ENCODE results near the gene NFIA.
A peak's percentile ranks its signal among the peaks of the same experiment; 100 is the strongest.

NFIA gene

DNA sequence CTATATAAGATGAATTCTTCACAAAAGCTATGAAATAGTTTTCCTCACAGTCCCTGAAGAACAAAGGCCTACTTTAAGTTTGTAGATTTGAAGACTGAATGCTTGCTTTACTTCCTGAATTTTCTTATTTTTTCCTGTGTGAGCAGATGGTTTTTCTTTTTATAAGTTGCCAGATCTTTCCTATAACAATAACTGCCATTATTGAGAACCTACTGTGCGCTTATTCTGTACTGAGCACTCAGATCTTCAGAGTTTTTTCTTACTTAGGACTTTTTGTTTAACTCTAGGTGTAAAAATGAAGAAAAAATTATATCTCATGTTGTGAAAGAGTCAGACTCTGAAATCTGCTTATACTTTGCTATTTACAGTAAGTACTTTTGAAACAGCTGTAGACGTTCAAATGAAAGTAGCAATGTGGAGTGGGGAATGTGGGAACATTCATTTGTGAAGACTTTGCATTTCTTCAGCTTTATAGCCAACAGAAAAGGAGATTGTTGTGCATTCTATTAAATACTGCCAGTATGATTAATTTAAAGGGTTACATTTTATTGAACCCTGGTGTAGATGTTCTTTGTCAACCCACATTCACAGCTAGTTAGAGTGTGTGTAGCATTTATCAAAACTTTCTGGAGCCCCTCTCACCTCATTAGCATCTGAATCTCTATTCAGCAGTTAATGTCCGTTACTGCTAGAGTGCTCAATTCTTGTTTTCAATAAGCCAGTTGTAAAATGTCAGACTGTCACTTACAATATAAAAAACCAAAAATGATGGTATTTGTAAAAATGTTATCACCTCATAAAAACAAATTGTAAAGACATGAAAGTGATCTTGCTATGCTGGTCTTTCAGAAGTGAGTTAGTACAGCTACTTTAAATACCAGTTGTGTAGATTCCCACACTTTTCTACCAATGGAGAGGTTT, 29.0 kb downstream of the NFIA start:
- no peaks in the 10 kb centered on the region for H3K36me3 ChIP-seq (ENCODE audit: insufficient read depth, low read length)
- no peaks in the 10 kb centered on the region for H3F3A ChIP-seq (ENCODE audit: low read depth)
- no peaks in the 10 kb centered on the region for H4K20me1 ChIP-seq (ENCODE audit: insufficient read depth, low read length, poor library complexity, severe bottlenecking)
- no peak overlapping the region for H3K9ac ChIP-seq (ENCODE audit: low read depth, low read length, poor library complexity, severe bottlenecking)
- H3K79me2 ChIP-seq (ENCODE audit: insufficient read depth, low read length), result no peaks in the 10 kb centered on the region
- H3K4me3 ChIP-seq (ENCODE audit: low read length, poor library complexity, severe bottlenecking), result no peak overlapping the region
- H3K4me2 ChIP-seq (ENCODE audit: low read depth, low read length, poor library complexity, severe bottlenecking), result peak overlapping the region; percentile 28
- TF ChIP-seq, protein P1, sequence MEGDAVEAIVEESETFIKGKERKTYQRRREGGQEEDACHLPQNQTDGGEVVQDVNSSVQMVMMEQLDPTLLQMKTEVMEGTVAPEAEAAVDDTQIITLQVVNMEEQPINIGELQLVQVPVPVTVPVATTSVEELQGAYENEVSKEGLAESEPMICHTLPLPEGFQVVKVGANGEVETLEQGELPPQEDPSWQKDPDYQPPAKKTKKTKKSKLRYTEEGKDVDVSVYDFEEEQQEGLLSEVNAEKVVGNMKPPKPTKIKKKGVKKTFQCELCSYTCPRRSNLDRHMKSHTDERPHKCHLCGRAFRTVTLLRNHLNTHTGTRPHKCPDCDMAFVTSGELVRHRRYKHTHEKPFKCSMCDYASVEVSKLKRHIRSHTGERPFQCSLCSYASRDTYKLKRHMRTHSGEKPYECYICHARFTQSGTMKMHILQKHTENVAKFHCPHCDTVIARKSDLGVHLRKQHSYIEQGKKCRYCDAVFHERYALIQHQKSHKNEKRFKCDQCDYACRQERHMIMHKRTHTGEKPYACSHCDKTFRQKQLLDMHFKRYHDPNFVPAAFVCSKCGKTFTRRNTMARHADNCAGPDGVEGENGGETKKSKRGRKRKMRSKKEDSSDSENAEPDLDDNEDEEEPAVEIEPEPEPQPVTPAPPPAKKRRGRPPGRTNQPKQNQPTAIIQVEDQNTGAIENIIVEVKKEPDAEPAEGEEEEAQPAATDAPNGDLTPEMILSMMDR (conservative IDR thresholded peaks at IDR 0.05; ENCODE audit: low read length), result no peak
- no peak for TF ChIP-seq EZH2phosphoT487 (IDR thresholded peaks at IDR 0.05; ENCODE audit: borderline replicate concordance)
- H3K4me1 ChIP-seq (ENCODE audit: insufficient read depth, low read length, poor library complexity, severe bottlenecking), result peaks cover 23% of the 10 kb centered on the region
- H3K9me2 ChIP-seq (replicated peaks; ENCODE audit: low read depth, low read length), result no peaks in the 10 kb centered on the region
- H2AFZ ChIP-seq (ENCODE audit: low read length), result no peak overlapping the region
- no peaks in the 10 kb centered on the region for H3K9me3 ChIP-seq (ENCODE audit: insufficient read depth, low read depth, low read length)
- H3K27me3 ChIP-seq (ENCODE audit: insufficient read depth, low read length, poor library complexity, severe bottlenecking), result no peaks in the 10 kb centered on the region

DNA sequence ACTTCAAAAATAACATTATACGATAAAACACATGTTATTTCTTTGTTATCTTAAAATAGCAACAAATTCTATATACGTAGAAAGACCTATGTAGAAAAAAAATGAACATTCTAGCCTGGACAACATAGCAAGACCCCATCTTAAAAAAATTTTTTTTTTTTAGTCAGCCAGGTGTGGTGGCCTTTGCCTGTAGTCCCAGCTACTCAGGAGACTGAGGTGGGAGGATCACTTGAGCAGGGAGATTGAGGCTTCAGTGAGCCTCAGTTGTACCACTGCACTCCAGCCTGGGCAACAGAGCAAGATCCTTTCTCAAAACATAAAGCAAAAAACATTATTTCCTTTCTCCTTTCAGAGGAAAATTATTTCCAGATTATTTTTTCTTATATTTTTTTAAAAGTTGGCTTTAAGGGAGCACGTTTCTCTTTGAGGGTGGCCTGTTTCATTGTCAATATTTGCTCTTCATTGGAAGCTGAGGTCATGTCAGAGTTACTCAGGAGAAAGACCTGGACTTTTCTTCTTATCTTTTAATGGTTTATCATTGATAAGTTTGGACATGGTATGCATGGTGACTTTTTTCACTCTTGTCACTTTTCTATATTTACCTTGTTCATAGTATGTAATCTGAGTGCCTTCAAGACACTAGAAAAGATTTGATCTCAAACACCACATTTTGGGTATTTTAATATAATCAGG, 32.0 kb downstream of the NFIA start:
- no peak overlapping the region for H3K4me2 ChIP-seq (ENCODE audit: low read depth, low read length, poor library complexity, severe bottlenecking)
- H3K79me2 ChIP-seq (ENCODE audit: insufficient read depth, low read length), result no peaks in the 10 kb centered on the region
- no peak overlapping the region for H3K9ac ChIP-seq (ENCODE audit: low read depth, low read length, poor library complexity, severe bottlenecking)

DNA sequence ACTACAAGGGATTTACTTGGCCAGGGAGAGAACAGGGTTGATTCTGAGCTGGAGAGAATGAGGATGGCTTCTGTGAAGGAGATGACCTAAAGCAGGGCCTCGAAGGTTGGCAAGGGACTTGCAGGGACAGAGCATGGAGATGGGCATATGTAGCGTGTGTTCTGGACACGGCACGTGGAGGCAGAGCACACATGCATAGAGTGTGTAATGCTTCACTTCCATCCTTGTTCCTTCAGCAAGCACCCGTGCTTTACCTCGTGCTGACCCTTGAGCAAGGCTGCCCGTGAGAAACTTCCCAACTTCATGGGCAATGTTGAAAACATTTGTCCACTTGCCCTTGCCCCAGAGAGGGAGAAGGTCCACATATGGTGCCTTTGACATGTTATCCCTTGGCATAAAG, 33.1 kb downstream of the NFIA start:
- Histone ChIP-seq H3K4me1 (ENCODE audit: insufficient read depth, low read length, poor library complexity, severe bottlenecking) (peaks cover 12% of the 10 kb centered on the region), H3K4me3 (ENCODE audit: low read length, poor library complexity, severe bottlenecking) (no peak overlapping the region), H3K36me3 (ENCODE audit: insufficient read depth, low read length) (no peaks in the 10 kb centered on the region), H3F3A (ENCODE audit: low read depth) (no peaks in the 10 kb centered on the region), H3K9me2 (replicated peaks; ENCODE audit: low read depth, low read length) (no peaks in the 10 kb centered on the region), H3K79me2 (ENCODE audit: insufficient read depth, low read length) (no peaks in the 10 kb centered on the region), H4K20me1 (ENCODE audit: insufficient read depth, low read length, poor library complexity, severe bottlenecking) (no peaks in the 10 kb centered on the region), H2AFZ (ENCODE audit: low read length) (no peak overlapping the region), H3K27me3 (ENCODE audit: insufficient read depth, low read length, poor library complexity, severe bottlenecking) (no peaks in the 10 kb centered on the region), H3K9ac (ENCODE audit: low read depth, low read length, poor library complexity, severe bottlenecking) (no peak overlapping the region), H3K4me2 (ENCODE audit: low read depth, low read length, poor library complexity, severe bottlenecking) (no peak overlapping the region), H3K9me3 (ENCODE audit: insufficient read depth, low read depth, low read length) (no peaks in the 10 kb centered on the region)
- TF ChIP-seq, protein P1 (conservative IDR thresholded peaks at IDR 0.05; ENCODE audit: low read length), result no peak
- no peak for TF ChIP-seq EZH2phosphoT487 (IDR thresholded peaks at IDR 0.05; ENCODE audit: borderline replicate concordance)

More for the DNA sequence above, 32.0 kb downstream of the NFIA start:
- Histone ChIP-seq H3F3A (ENCODE audit: low read depth) (no peaks in the 10 kb centered on the region), H3K9me3 (ENCODE audit: insufficient read depth, low read depth, low read length) (no peaks in the 10 kb centered on the region), H4K20me1 (ENCODE audit: insufficient read depth, low read length, poor library complexity, severe bottlenecking) (no peaks in the 10 kb centered on the region), H3K27me3 (ENCODE audit: insufficient read depth, low read length, poor library complexity, severe bottlenecking) (no peaks in the 10 kb centered on the region), H3K9me2 (replicated peaks; ENCODE audit: low read depth, low read length) (no peaks in the 10 kb centered on the region), H3K36me3 (ENCODE audit: insufficient read depth, low read length) (no peaks in the 10 kb centered on the region), H3K4me1 (ENCODE audit: insufficient read depth, low read length, poor library complexity, severe bottlenecking) (peaks cover 18% of the 10 kb centered on the region), H3K4me3 (ENCODE audit: low read length, poor library complexity, severe bottlenecking) (no peak overlapping the region), H2AFZ (ENCODE audit: low read length) (no peak overlapping the region)
- TF ChIP-seq, protein P1 (conservative IDR thresholded peaks at IDR 0.05; ENCODE audit: low read length), result no peak
- TF ChIP-seq EZH2phosphoT487 (IDR thresholded peaks at IDR 0.05; ENCODE audit: borderline replicate concordance), result no peak

All from Loucy (cell line).